ENCODE measurements around the gene UGT1A9.

UGT1A9 gene

DNA sequence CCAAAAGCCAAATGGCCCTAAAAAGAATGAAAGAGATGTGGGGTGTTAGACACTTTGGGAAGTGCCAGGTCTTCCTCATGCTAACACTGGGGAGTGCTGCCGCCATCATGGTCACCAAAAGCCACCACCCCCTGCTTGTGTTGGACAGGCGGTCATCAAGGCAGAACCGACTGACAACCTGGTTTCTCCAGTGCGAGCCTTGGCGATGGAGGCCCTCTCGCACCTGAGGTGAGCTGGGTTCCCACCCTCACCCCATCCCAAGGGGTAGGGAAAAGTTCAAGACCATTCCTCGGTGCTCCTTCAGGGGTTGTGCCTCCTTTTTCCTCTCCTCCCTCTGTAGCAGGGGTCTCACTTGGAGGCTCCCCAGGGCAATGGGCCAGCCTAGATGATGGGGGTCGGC, 140.0 kb downstream of the UGT1A9 start:
- Histone ChIP-seq H3K36me3 (no peaks in the 10 kb centered on the region), H3K27me3 (ENCODE audit: insufficient read depth, low read depth, severe bottlenecking) (no peaks in the 10 kb centered on the region), H3K4me3 (ENCODE audit: low read depth, low read length) (no peak overlapping the region), H3K27ac (no peak overlapping the region), H3K9me3 (ENCODE audit: severe bottlenecking) (no peaks in the 10 kb centered on the region)
- TF ChIP-seq, protein P1, sequence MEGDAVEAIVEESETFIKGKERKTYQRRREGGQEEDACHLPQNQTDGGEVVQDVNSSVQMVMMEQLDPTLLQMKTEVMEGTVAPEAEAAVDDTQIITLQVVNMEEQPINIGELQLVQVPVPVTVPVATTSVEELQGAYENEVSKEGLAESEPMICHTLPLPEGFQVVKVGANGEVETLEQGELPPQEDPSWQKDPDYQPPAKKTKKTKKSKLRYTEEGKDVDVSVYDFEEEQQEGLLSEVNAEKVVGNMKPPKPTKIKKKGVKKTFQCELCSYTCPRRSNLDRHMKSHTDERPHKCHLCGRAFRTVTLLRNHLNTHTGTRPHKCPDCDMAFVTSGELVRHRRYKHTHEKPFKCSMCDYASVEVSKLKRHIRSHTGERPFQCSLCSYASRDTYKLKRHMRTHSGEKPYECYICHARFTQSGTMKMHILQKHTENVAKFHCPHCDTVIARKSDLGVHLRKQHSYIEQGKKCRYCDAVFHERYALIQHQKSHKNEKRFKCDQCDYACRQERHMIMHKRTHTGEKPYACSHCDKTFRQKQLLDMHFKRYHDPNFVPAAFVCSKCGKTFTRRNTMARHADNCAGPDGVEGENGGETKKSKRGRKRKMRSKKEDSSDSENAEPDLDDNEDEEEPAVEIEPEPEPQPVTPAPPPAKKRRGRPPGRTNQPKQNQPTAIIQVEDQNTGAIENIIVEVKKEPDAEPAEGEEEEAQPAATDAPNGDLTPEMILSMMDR (IDR thresholded peaks at IDR 0.05; ENCODE audit: low read depth, low read length): no peak
- peak; percentile 2 for DNase-seq

DNA sequence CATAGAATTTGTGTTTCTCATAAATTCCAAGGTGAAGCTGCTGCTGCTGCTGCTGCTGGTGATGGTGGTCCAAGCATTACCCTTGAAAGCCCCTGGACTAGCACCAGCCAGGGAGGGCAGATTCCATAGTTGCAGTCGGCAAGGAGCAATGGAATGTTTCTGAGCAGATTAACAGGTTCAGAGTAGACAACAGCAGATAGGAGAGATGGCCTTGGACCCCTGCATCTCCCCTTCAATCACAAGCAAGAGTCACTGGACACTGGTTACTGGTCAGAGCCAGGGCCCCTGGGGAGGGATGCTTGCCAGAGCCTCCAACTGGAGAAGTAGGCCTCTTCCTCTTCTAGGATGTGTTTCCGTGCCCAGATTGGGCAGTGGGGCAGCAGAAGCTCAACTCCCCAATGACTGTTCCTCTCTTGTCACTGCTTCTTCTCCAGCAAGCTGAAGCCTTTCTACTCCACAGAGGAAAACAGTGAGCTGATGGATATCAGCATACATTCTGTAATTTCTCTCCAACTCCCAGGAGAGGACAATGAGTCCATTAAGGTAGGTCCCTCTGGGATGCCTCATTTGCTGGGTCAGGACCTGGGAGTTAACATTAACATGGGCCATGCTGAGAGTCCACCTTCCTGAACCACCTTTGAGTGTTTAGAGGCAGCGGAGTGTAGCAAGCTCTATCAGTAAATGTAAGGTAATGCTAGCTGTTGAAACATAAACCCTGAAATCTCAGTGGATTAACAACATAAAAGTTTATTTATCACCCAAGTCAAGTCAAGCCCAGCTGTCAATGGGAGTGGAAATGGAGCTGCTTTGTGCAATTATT, 141.7 kb downstream of the UGT1A9 start:
- H3K27me3 ChIP-seq (ENCODE audit: insufficient read depth, low read depth, severe bottlenecking): no peaks in the 10 kb centered on the region
- no peaks in the 10 kb centered on the region for H3K9me3 ChIP-seq (ENCODE audit: severe bottlenecking)
- no peaks in the 10 kb centered on the region for H3K36me3 ChIP-seq
- no peak overlapping the region for H3K4me3 ChIP-seq (ENCODE audit: low read depth, low read length)
- H3K27ac ChIP-seq: no peak overlapping the region
- TF ChIP-seq, protein P1 (IDR thresholded peaks at IDR 0.05; ENCODE audit: low read depth, low read length): no peak
- DNase-seq: peak; percentile 2

DNA sequence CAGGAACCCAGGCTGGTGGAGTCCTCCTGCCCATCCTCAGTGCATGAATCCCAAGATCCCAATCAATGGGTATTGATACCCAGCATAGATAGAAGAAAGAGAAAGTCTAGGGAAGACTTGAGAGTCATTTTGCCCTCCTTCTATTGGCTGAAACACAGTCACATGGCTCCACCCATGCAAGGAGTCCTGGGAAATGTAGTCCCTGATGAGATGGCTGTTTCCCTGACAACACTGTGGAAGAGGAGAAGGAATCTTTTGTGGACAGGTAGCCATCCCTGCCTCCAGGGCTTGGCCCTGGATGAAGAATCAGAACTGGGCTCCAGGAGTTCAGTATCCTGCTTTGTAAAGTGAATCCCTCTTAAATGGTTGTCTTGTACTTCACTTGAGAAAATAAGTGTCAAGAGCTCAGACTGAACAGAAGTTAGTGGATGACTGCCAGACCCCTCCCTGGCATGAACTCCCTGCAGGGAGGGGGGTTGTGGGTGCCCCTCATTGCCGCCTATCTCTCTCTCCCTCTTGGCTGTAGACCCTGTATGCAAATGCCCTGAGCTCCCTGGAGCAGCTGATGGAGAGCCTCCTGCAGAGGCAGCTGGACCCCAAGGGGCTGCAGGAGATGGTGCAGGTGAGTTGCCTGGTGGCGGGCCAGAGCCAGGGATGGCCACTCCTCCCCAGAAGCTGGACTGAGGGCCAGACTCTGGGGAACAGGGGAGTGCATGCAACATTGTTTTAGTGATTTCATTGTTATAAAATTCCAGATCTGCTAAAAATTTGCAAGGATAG, 142.5 kb downstream of the UGT1A9 start:
- H3K9me3 ChIP-seq (ENCODE audit: severe bottlenecking): no peaks in the 10 kb centered on the region
- H3K27ac ChIP-seq: no peak overlapping the region
- H3K27me3 ChIP-seq (ENCODE audit: insufficient read depth, low read depth, severe bottlenecking): no peaks in the 10 kb centered on the region
- no peaks in the 10 kb centered on the region for H3K36me3 ChIP-seq
- TF ChIP-seq, protein P1 (IDR thresholded peaks at IDR 0.05; ENCODE audit: low read depth, low read length): no peak
- no peak overlapping the region for H3K4me3 ChIP-seq (ENCODE audit: low read depth, low read length)
- DNase-seq: peak; percentile 6

DNA sequence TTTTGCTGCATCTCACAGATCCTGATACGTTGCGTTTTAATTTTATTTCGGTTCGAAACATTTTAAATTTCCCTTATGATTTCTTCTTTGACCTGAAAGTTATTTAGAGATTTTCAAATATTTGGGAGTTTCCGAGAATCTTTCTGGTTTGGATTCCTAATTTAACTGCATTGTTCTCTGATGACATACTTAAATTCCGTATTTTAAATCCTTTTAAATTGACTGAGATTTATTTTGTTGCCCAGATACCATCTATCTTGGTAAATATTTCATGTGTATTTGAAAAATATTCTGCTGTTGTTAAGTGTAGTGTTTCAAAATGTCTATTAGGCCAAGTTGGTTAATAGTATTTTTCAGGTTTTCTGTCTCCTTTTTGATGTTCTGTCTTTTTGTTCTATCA, 144.2 kb downstream of the UGT1A9 start:
- DNase-seq: no peak
- no peak overlapping the region for H3K27ac ChIP-seq
- H3K27me3 ChIP-seq (ENCODE audit: insufficient read depth, low read depth, severe bottlenecking): no peaks in the 10 kb centered on the region
- no peaks in the 10 kb centered on the region for H3K9me3 ChIP-seq (ENCODE audit: severe bottlenecking)
- H3K4me3 ChIP-seq (ENCODE audit: low read depth, low read length): no peak overlapping the region
- no peaks in the 10 kb centered on the region for H3K36me3 ChIP-seq
- TF ChIP-seq, protein P1 (IDR thresholded peaks at IDR 0.05; ENCODE audit: low read depth, low read length): no peak

DNA sequence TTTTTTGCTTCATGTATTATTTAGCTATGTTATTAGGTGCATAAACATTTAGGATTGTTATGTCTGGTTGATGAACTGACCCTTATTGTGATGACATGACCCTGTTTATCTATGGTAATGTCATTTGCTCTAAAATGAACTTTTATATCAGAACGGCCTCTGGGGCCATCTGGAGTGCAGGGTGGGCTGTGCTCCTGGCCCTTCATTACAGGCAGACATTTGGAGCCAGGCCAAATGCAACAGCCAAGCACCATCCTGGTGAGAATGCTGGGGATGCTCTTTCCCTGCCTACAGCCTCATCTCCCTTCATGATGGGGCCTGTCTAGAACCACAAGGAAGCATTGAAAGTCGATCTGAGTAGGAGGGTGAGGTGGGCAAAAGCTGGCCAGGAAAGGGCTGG, 144.6 kb downstream of the UGT1A9 start:
- Histone ChIP-seq H3K27ac (no peak overlapping the region), H3K27me3 (ENCODE audit: insufficient read depth, low read depth, severe bottlenecking) (no peaks in the 10 kb centered on the region), H3K36me3 (no peaks in the 10 kb centered on the region), H3K9me3 (ENCODE audit: severe bottlenecking) (no peaks in the 10 kb centered on the region), H3K4me3 (ENCODE audit: low read depth, low read length) (no peak overlapping the region)
- no peak for DNase-seq
- TF ChIP-seq, protein P1 (IDR thresholded peaks at IDR 0.05; ENCODE audit: low read depth, low read length): no peak
